ENCODE results near the gene XXYLT1.

DNA sequence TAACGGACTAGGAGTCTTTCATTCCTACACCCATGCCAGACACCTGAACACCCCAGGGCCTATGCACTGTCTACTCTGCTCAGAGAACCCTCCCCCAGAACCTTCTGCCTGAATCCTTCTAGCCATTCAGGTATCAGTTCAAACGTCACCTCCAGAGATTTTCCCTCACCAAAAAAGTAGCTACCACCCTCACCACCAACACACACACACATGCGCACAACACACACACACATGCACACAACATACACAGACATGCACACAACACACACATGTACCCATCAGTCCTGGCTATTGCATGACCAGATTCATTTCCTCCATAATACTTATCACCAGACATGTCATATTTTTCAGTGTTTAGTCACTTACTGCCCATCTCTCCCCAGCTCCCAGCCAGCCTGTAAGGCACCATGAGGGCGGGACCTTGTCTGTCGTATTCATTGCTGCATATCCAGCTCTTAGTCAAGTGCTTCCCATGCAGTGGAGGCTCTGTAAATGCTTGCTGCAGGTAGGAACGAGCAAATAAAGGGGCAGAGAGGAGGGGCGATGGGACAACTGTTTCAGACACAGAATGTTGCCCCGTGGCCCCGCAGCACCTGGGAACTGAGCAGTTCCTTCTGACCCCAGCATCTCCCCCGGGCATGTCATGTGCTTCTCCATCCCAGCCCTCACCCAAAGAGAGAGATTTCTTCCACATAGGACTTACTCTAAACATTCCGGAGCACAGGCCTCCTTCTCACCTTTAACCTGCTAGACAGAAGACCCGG is 29.2 kb downstream of the XXYLT1 start:
- TF ChIP-seq EGR1 (IDR thresholded peaks at IDR 0.05; ENCODE audit: low read depth) (no peak), REST (IDR thresholded peaks at IDR 0.05; ENCODE audit: low read depth) (no peak), CTCF (IDR thresholded peaks at IDR 0.05 in 2 of 3, conservative IDR thresholded peaks at IDR 0.05 in 1 of 3; ENCODE audit: borderline replicate concordance in 1 of 3, insufficient read depth in 1 of 3, low read depth in 2 of 3, low read length in 2 of 3) (no peak), SP1 (IDR thresholded peaks at IDR 0.05; ENCODE audit: low read depth) (no peak), CEBPB (IDR thresholded peaks at IDR 0.05; ENCODE audit: low read depth) (no peak), EZH2phosphoT487 (IDR thresholded peaks at IDR 0.05; ENCODE audit: borderline replicate concordance) (no peak), CBX3 (IDR thresholded peaks at IDR 0.05; ENCODE audit: low read depth) (no peak), POLR2AphosphoS5 (IDR thresholded peaks at IDR 0.05; ENCODE audit: low read depth, low read length) (no peak), ZFX (IDR thresholded peaks at IDR 0.05) (no peak), EZH2 (IDR thresholded peaks at IDR 0.05) (no peak), POLR2A (IDR thresholded peaks at IDR 0.05; ENCODE audit: borderline replicate concordance, extremely low read depth, insufficient read depth, insufficient read length) (no peak)
- TF ChIP-seq, protein P1, sequence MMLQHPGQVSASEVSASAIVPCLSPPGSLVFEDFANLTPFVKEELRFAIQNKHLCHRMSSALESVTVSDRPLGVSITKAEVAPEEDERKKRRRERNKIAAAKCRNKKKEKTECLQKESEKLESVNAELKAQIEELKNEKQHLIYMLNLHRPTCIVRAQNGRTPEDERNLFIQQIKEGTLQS (IDR thresholded peaks at IDR 0.05) = no peak

Measured in HCT116 (cell line).